ENCODE measurements around the gene NACAD.

Gene NACAD

GRCh38 chr7:45088146-45088701 lies 545 bp downstream of the NACAD start:
- H3K4me1 ChIP-seq: no peaks in the 10 kb centered on the region
- no peak overlapping the region for H3K4me3 ChIP-seq (ENCODE audit: low read depth, low read length)
- H3K27ac ChIP-seq: no peak overlapping the region
- H3K4me2 ChIP-seq (ENCODE audit: low read length): no peak overlapping the region
- H3K9me3 ChIP-seq (ENCODE audit: control insufficient read depth, low read length): no peaks in the 10 kb centered on the region
- no peaks in the 10 kb centered on the region for H3K36me3 ChIP-seq (ENCODE audit: control insufficient read depth, insufficient read depth, low read length)
- no peak for TF ChIP-seq CTCF (IDR thresholded peaks at IDR 0.05)
- peak overlapping the region; percentile 86 for H2AFZ ChIP-seq
- no peaks in the 10 kb centered on the region for H3K27me3 ChIP-seq (ENCODE audit: control insufficient read depth, insufficient read depth, low read length)
- no peak overlapping the region for H3K9ac ChIP-seq
- no peaks in the 10 kb centered on the region for H3K79me2 ChIP-seq

GRCh38 chr7:45087301-45088145 lies 1.2 kb downstream of the NACAD start:
- no peak for TF ChIP-seq CTCF (IDR thresholded peaks at IDR 0.05)
- no peaks in the 10 kb centered on the region for H3K36me3 ChIP-seq (ENCODE audit: control insufficient read depth, insufficient read depth, low read length)
- H3K9me3 ChIP-seq (ENCODE audit: control insufficient read depth, low read length): no peaks in the 10 kb centered on the region
- H3K9ac ChIP-seq: no peak overlapping the region
- no peak overlapping the region for H3K4me3 ChIP-seq (ENCODE audit: low read depth, low read length)
- H3K27me3 ChIP-seq (ENCODE audit: control insufficient read depth, insufficient read depth, low read length): no peaks in the 10 kb centered on the region
- no peak overlapping the region for H3K4me2 ChIP-seq (ENCODE audit: low read length)
- H2AFZ ChIP-seq: no peak overlapping the region
- no peaks in the 10 kb centered on the region for H3K4me1 ChIP-seq
- no peaks in the 10 kb centered on the region for H3K79me2 ChIP-seq
- H3K27ac ChIP-seq: no peak overlapping the region

- Histone ChIP-seq H3K4me1 (no peaks in the 10 kb centered on the region), H3K4me2 (ENCODE audit: low read length) (no peak overlapping the region), H2AFZ (no peak overlapping the region), H3K27me3 (ENCODE audit: control insufficient read depth, insufficient read depth, low read length) (no peaks in the 10 kb centered on the region), H3K4me3 (ENCODE audit: low read depth, low read length) (no peak overlapping the region), H3K79me2 (no peaks in the 10 kb centered on the region), H3K9me3 (ENCODE audit: control insufficient read depth, low read length) (no peaks in the 10 kb centered on the region), H3K9ac (no peak overlapping the region), H3K36me3 (ENCODE audit: control insufficient read depth, insufficient read depth, low read length) (no peaks in the 10 kb centered on the region), H3K27ac (no peak overlapping the region)
- TF ChIP-seq CTCF (IDR thresholded peaks at IDR 0.05): no peak
Observed at GRCh38 chr7:45086331-45087065, 2.3 kb downstream of the NACAD start.

- Histone ChIP-seq H3K4me2 (ENCODE audit: low read length) (no peak overlapping the region), H3K9ac (no peak overlapping the region), H3K36me3 (ENCODE audit: control insufficient read depth, insufficient read depth, low read length) (no peaks in the 10 kb centered on the region), H3K9me3 (ENCODE audit: control insufficient read depth, low read length) (no peaks in the 10 kb centered on the region), H3K4me3 (ENCODE audit: low read depth, low read length) (no peak overlapping the region), H3K27ac (no peak overlapping the region), H3K4me1 (no peaks in the 10 kb centered on the region), H3K79me2 (no peaks in the 10 kb centered on the region), H3K27me3 (ENCODE audit: control insufficient read depth, insufficient read depth, low read length) (no peaks in the 10 kb centered on the region), H2AFZ (no peak overlapping the region)
- TF ChIP-seq CTCF (IDR thresholded peaks at IDR 0.05): no peak
Observed at GRCh38 chr7:45085619-45086200, 3.1 kb downstream of the NACAD start.

Data from parathyroid adenoma (tissue), 2 donors.